ENCODE measurements around the gene DGUOK.

The DGUOK gene

GRCh38 chr2:74007711-74008110, 81.0 kb downstream of the DGUOK start:
- TF ChIP-seq CTCF (IDR thresholded peaks at IDR 0.05; ENCODE audit: borderline replicate concordance, control extremely low read depth, extremely low read depth, insufficient read depth, missing control alignments): no peak
- no peak for DNase-seq (ENCODE audit: low spot score)
- in situ Hi-C loops (cut with MboI; ENCODE audit: low sequenced_read_pairs, unreplicated experiment): no loop called here
